Loucy (cell line): Measurements from ENCODE around the gene P2RY8.
"Not testable (repeated sequence)": the region's sequence is repeated elsewhere in the genome, so short reads cannot be mapped to it uniquely, and the experiment has no call there.

ENCODE experiments used
- H2AFZ ChIP-seq: fragments of 200-600 bp; sonication (generic); 2 replicates; pipeline ENCODE4 v1.6.0; 2016; ENCODE audit warnings: antibody characterized with exemption, mild to moderate bottlenecking, low read length, moderate library complexity
- H3F3A ChIP-seq: fragments of 200-600 bp; 2 replicates; pipeline ENCODE4 v1.6.0; 2016; ENCODE audit warnings: antibody characterized with exemption, low read depth, mild to moderate bottlenecking
- H3K27me3 ChIP-seq: fragments of 200-600 bp; sonication (generic); 2 replicates; pipeline ENCODE4 v1.6.1; 2014; ENCODE audit warnings: low read length, mild to moderate bottlenecking; ENCODE audit not compliant: insufficient read depth, poor library complexity, severe bottlenecking
- H3K36me3 ChIP-seq: fragments of 200-600 bp; sonication (generic); 2 replicates; pipeline ENCODE4 v1.6.1; 2016; ENCODE audit warnings: low read length; ENCODE audit not compliant: insufficient read depth
- H3K4me1 ChIP-seq: fragments of 200-600 bp; sonication (generic); 2 replicates; pipeline ENCODE4 v1.5.1; 2014; ENCODE audit warnings: low read length, mild to moderate bottlenecking; ENCODE audit not compliant: insufficient read depth, poor library complexity, severe bottlenecking
- H3K4me2 ChIP-seq: fragments of 200-600 bp; sonication (generic); 2 replicates; pipeline ENCODE4 v1.6.0; 2014; ENCODE audit warnings: antibody characterized with exemption, low read length, low read depth, mild to moderate bottlenecking; ENCODE audit not compliant: poor library complexity, severe bottlenecking
- H3K4me3 ChIP-seq: fragments of 200-600 bp; sonication (generic); 2 replicates; pipeline ENCODE4 v1.5.1; 2014; ENCODE audit warnings: low read length, mild to moderate bottlenecking, mixed read lengths; ENCODE audit not compliant: poor library complexity, severe bottlenecking
- H3K79me2 ChIP-seq: fragments of 200-600 bp; sonication (generic); 2 replicates; pipeline ENCODE4 v1.6.1; 2014; ENCODE audit warnings: low read length; ENCODE audit not compliant: insufficient read depth
- H3K9ac ChIP-seq: fragments of 200-600 bp; sonication (generic); 2 replicates; pipeline ENCODE4 v1.6.0; 2014; ENCODE audit warnings: mild to moderate bottlenecking, low read depth, low read length, moderate library complexity; ENCODE audit not compliant: poor library complexity, severe bottlenecking
- H3K9me2 ChIP-seq: fragments of 200-600 bp; sonication (generic); replicated peaks from 2 replicates; pipeline ENCODE4 v1.6.1; 2016; ENCODE audit warnings: low read depth, low read length, mixed read lengths
- H3K9me3 ChIP-seq: fragments of 200-600 bp; sonication (generic); 2 replicates; pipeline ENCODE4 v1.6.1; 2014; ENCODE audit warnings: mild to moderate bottlenecking, antibody characterized with exemption, low read length, low read depth; ENCODE audit not compliant: insufficient read depth
- H4K20me1 ChIP-seq: fragments of 200-600 bp; sonication (generic); 2 replicates; pipeline ENCODE4 v1.6.0; 2014; ENCODE audit warnings: antibody characterized with exemption, low read length, mild to moderate bottlenecking; ENCODE audit not compliant: insufficient read depth, poor library complexity, severe bottlenecking
- EZH2phosphoT487 ChIP-seq: fragments of 200-600 bp; IDR thresholded peaks from 2 replicates; pipeline ENCODE4 v1.6.1; 2018; ENCODE audit warnings: antibody characterized with exemption, mild to moderate bottlenecking, moderate library complexity, borderline replicate concordance
- TF ChIP-seq, protein P1 (sequence below): fragments of 200-600 bp; sonication (generic); conservative IDR thresholded peaks from 2 replicates; pipeline ENCODE4 v1.5.1; 2014; ENCODE audit warnings: mild to moderate bottlenecking, antibody characterized with exemption, low read length

Gene P2RY8

DNA sequence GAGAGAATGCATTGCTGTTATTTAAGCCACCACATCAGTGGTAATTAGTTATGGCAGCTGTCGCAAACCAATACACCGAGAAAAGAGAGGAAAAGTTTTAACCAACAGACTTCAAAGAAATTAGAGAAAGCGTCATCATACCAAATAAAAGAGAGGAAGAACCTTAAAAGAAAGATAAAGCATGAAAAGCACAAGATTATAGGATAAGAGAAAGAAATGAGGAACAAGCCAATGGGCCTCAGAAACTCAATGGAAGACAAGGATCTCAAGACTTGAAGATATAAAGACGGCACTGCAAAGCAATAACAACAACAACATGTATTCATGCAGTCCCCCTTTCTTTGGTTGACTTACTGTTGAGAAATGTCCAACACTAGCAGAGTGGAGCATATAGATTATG lies 61.5 kb downstream of the P2RY8 start:
- Histone ChIP-seq H3K9ac (no peak overlapping the region), H3K4me1 (peaks cover 31% of the 10 kb centered on the region), H3K4me2 (no peak overlapping the region), H3K36me3 (peaks cover 7% of the 10 kb centered on the region), H3K9me3 (no peaks in the 10 kb centered on the region), H3K4me3 (no peak overlapping the region), H3K27me3 (no peaks in the 10 kb centered on the region), H4K20me1 (peaks cover 16% of the 10 kb centered on the region), H2AFZ (no peak overlapping the region), H3K9me2 (no peaks in the 10 kb centered on the region), H3K79me2 (peaks cover 82% of the 10 kb centered on the region), H3F3A (no peaks in the 10 kb centered on the region)
- TF ChIP-seq EZH2phosphoT487: no peak
- TF ChIP-seq, protein P1, sequence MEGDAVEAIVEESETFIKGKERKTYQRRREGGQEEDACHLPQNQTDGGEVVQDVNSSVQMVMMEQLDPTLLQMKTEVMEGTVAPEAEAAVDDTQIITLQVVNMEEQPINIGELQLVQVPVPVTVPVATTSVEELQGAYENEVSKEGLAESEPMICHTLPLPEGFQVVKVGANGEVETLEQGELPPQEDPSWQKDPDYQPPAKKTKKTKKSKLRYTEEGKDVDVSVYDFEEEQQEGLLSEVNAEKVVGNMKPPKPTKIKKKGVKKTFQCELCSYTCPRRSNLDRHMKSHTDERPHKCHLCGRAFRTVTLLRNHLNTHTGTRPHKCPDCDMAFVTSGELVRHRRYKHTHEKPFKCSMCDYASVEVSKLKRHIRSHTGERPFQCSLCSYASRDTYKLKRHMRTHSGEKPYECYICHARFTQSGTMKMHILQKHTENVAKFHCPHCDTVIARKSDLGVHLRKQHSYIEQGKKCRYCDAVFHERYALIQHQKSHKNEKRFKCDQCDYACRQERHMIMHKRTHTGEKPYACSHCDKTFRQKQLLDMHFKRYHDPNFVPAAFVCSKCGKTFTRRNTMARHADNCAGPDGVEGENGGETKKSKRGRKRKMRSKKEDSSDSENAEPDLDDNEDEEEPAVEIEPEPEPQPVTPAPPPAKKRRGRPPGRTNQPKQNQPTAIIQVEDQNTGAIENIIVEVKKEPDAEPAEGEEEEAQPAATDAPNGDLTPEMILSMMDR: no peak

DNA sequence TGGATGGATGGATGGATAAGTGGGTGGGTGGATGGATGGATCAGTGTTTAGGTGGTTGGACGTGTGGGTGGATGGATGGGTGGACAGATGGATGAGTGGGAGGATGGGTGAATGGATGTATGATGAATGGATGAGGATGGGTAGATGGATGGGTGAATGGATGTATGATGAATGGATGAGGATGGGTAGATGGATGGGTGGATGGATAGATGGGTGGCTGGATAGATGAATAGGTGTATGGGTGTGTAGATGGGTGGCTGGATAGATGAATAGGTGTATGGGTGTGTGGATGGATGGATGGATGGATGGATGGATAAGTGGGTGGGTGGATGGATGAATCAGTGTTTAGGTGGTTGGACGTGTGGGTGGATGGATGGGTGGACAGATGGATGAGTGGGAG lies 62.4 kb downstream of the P2RY8 start:
- H2AFZ ChIP-seq, H3K27me3 ChIP-seq, H3K4me2 ChIP-seq, H3K9me2 ChIP-seq, H3F3A ChIP-seq, H3K4me3 ChIP-seq, H3K9me3 ChIP-seq, H3K36me3 ChIP-seq, H3K9ac ChIP-seq: not testable (repeated sequence)
- H3K79me2 ChIP-seq: peaks cover 81% of the 10 kb centered on the region
- H3K4me1 ChIP-seq: peaks cover 26% of the 10 kb centered on the region
- H4K20me1 ChIP-seq: peaks cover 16% of the 10 kb centered on the region

DNA sequence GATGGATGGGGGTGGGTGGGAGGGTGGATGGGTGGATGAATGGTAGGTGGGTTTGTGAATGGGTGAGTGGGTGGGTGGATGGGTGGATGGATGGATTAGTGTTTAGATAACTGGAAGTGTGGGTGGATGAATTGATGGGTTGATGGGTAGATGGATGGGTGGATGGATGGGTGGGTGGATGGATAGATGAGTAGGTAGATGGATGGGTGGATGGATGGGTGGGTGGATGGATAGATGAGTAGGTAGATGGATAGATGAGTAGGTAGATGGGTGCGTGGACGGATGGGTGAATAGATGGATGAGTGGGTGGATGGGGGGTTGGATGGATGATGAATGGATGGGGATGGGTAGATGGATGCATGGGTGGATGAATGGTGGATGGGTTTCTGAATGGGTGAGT lies 64.0 kb downstream of the P2RY8 start:
- Histone ChIP-seq H4K20me1 (peaks cover 14% of the 10 kb centered on the region), H3F3A (peaks cover 3% of the 10 kb centered on the region; the same call in 1 of the 2 replicates), H3K4me1 (peaks cover 20% of the 10 kb centered on the region), H2AFZ (no peak overlapping the region), H3K9ac (no peak overlapping the region), H3K9me3 (no peaks in the 10 kb centered on the region), H3K36me3 (no peaks in the 10 kb centered on the region; the same call in 1 of the 2 replicates), H3K4me3 (no peak overlapping the region), H3K79me2 (peaks cover 66% of the 10 kb centered on the region), H3K9me2 (no peaks in the 10 kb centered on the region), H3K27me3 (no peaks in the 10 kb centered on the region), H3K4me2 (no peak overlapping the region)
- TF ChIP-seq, protein P1: no peak
- TF ChIP-seq EZH2phosphoT487: no peak

DNA sequence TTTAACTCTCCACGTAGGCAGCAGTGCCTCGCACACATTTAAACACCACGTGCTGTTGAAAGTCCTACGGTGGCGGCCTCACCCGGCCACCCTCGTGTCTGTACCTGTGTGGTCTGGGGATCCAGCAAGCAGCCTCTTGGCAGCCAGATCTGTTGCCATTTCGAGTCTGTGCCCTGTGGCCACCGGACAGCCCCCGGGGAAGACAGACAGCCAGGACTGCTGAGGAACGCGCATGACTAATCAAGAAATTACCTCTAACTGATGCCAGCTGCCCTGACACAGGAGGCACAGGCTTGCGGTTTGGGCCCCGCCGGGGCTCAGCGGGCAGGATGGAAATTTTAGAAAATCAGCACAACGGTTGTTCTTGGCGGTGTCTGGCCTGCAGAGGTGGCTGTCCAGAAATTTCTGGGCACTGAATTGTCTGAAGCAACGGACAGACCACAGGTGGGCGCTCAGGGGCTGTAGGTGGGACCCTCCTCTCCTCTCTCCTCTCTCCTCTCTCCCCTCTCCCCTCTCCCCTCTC lies 68.7 kb downstream of the P2RY8 start:
- Histone ChIP-seq H3K9ac (peak overlapping the region; percentile 70), H3F3A (peaks cover 5% of the 10 kb centered on the region; the same call in 1 of the 2 replicates), H4K20me1 (peaks cover 2% of the 10 kb centered on the region), H3K79me2 (peaks cover 38% of the 10 kb centered on the region), H3K4me1 (peaks cover 25% of the 10 kb centered on the region), H3K36me3 (peaks cover 29% of the 10 kb centered on the region; the same call in 1 of the 2 replicates), H2AFZ (no peak overlapping the region), H3K27me3 (no peaks in the 10 kb centered on the region), H3K9me2 (no peaks in the 10 kb centered on the region), H3K9me3 (no peaks in the 10 kb centered on the region), H3K4me2 (peak overlapping the region; percentile 59), H3K4me3 (peak overlapping the region; percentile 34)
- no peak for TF ChIP-seq EZH2phosphoT487
- TF ChIP-seq, protein P1: peak; percentile 43
